DND-41 (cell line): Measurements from ENCODE around the gene ZSCAN21.

ENCODE experiments used
- ATAC-seq: fragments of 200-7000 bp; cut with Tn5 transposase; 3 replicates; pipeline ENCODE4 v1.9.1; 2021; ENCODE audit warnings: low read depth; ENCODE audit not compliant: insufficient read depth
- DNase-seq: peaks from one replicate; pipeline ENCODE4 v3.0.0-alpha.2; 2020
- H2AFZ ChIP-seq: 2 replicates; pipeline ENCODE4 v1.6.0; 2012; ENCODE audit warnings: low read depth, low read length
- H3K27ac ChIP-seq: 2 replicates; pipeline ENCODE4 v1.5.1; 2012; ENCODE audit warnings: low read length, inconsistent platforms
- H3K27me3 ChIP-seq: fragments of 200-600 bp; sonication (generic); 2 replicates; pipeline ENCODE4 v1.6.0; 2012; ENCODE audit warnings: low read length, mild to moderate bottlenecking, inconsistent platforms; ENCODE audit not compliant: insufficient read depth, poor library complexity
- H3K36me3 ChIP-seq: 2 replicates; pipeline ENCODE4 v1.5.1; 2012; ENCODE audit warnings: low read length, inconsistent platforms; ENCODE audit not compliant: insufficient read depth
- H3K4me1 ChIP-seq: 2 replicates; pipeline ENCODE4 v1.5.1; 2012; ENCODE audit warnings: mild to moderate bottlenecking, low read length; ENCODE audit not compliant: insufficient read depth
- H3K4me2 ChIP-seq: 2 replicates; pipeline ENCODE4 v1.6.0; 2012; ENCODE audit warnings: mild to moderate bottlenecking, moderate library complexity, low read length, inconsistent platforms; ENCODE audit not compliant: insufficient read depth
- H3K4me3 ChIP-seq, 2 experiments: fragments of 200-600 bp in 1 of 2; shearing (Covaris generic) in 1 of 2; 2 replicates each; pipeline ENCODE4 v1.5.1; 2012 to 2016; ENCODE audit warnings: inconsistent platforms in 2 of 2, low read length in 2 of 2, mild to moderate bottlenecking in 2 of 2, low read depth in 1 of 2, moderate library complexity in 1 of 2
- H3K79me2 ChIP-seq: 2 replicates; pipeline ENCODE4 v1.6.0; 2012; ENCODE audit warnings: low read length, inconsistent platforms; ENCODE audit not compliant: insufficient read depth
- H3K9ac ChIP-seq: 2 replicates; pipeline ENCODE4 v1.6.0; 2012; ENCODE audit warnings: low read depth, mild to moderate bottlenecking, inconsistent platforms, low read length, moderate library complexity
- H3K9me3 ChIP-seq: 2 replicates; pipeline ENCODE4 v1.5.1; 2012; ENCODE audit warnings: low read length, moderate library complexity, mild to moderate bottlenecking, inconsistent platforms; ENCODE audit not compliant: insufficient read depth, severe bottlenecking
- H4K20me1 ChIP-seq: 2 replicates; pipeline ENCODE4 v1.6.0; 2012; ENCODE audit warnings: low read length; ENCODE audit not compliant: insufficient read depth
- EZH2 ChIP-seq: IDR thresholded peaks from 3 replicates; pipeline ENCODE4 v1.6.1; 2012; ENCODE audit warnings: borderline replicate concordance, low read depth, mild to moderate bottlenecking, moderate library complexity, low read length, inconsistent platforms; ENCODE audit not compliant: severe bottlenecking
- TF ChIP-seq, protein P1 (sequence below): IDR thresholded peaks from 2 replicates; pipeline ENCODE4 v1.5.1; 2012; ENCODE audit warnings: borderline replicate concordance, low read length, moderate library complexity, mild to moderate bottlenecking; ENCODE audit not compliant: poor library complexity, severe bottlenecking; ENCODE audit errors: extremely low read depth

The ZSCAN21 gene

DNA sequence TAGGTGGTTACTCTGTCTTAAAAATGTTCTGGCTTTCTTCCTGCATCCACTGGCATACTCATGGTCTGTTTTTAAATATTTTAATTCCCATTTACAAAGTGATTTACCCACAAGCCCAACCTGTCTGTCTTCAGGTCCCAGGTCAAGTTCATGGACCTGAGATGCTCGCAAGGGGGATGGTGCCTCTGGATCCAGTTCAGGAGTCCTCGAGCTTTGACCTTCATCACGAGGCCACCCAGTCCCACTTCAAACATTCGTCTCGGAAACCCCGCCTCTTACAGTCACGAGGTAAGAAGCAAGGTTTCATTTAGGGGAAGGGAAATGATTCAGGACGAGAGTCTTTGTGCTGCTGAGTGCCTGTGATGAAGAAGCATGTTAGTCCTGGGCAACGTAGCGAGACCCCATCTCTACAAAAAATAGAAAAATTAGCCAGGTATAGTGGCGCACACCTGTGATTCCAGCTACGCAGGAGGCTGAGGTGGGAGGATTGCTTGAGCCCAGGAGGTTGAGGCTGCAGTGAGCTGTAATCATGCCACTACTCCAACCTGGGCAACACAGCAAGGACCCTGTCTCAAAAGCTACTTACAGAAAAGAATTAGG lies 25.5 kb upstream of the ZSCAN21 start:
- Histone ChIP-seq H3K27me3 (no peaks in the 10 kb centered on the region), H3K9me3 (no peaks in the 10 kb centered on the region), H3K9ac (no peak overlapping the region), H3K4me2 (no peak overlapping the region), H3K4me1 (no peaks in the 10 kb centered on the region), H3K27ac (no peak overlapping the region), H4K20me1 (peaks cover 12% of the 10 kb centered on the region), H3K79me2 (peaks cover 43% of the 10 kb centered on the region), H3K4me3 (no peak overlapping the region), H3K36me3 (peaks cover 82% of the 10 kb centered on the region), H2AFZ (no peak overlapping the region)
- ATAC-seq (no peak), DNase-seq (no peak)
- TF ChIP-seq, protein P1, sequence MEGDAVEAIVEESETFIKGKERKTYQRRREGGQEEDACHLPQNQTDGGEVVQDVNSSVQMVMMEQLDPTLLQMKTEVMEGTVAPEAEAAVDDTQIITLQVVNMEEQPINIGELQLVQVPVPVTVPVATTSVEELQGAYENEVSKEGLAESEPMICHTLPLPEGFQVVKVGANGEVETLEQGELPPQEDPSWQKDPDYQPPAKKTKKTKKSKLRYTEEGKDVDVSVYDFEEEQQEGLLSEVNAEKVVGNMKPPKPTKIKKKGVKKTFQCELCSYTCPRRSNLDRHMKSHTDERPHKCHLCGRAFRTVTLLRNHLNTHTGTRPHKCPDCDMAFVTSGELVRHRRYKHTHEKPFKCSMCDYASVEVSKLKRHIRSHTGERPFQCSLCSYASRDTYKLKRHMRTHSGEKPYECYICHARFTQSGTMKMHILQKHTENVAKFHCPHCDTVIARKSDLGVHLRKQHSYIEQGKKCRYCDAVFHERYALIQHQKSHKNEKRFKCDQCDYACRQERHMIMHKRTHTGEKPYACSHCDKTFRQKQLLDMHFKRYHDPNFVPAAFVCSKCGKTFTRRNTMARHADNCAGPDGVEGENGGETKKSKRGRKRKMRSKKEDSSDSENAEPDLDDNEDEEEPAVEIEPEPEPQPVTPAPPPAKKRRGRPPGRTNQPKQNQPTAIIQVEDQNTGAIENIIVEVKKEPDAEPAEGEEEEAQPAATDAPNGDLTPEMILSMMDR = no peak
- TF ChIP-seq EZH2 = no peak

- Histone ChIP-seq H3K27me3 (no peaks in the 10 kb centered on the region), H3K4me2 (no peak overlapping the region), H4K20me1 (peaks cover 7% of the 10 kb centered on the region), H2AFZ (no peak overlapping the region), H3K4me1 (no peaks in the 10 kb centered on the region), H3K4me3 (no peak overlapping the region), H3K36me3 (peaks cover 95% of the 10 kb centered on the region), H3K9ac (no peak overlapping the region), H3K79me2 (peaks cover 14% of the 10 kb centered on the region; the same call in 1 of the 2 replicates), H3K9me3 (no peaks in the 10 kb centered on the region), H3K27ac (no peak overlapping the region)
- DNase-seq = no peak
- no peak for TF ChIP-seq EZH2
- TF ChIP-seq, protein P1 = no peak
- ATAC-seq = no peak
These were observed 22.4 kb upstream of the ZSCAN21 start for GRCh38 chr7:100027197-100027596.

- ATAC-seq (no peak), DNase-seq (no peak)
- Histone ChIP-seq H3K79me2 (no peaks in the 10 kb centered on the region), H2AFZ (no peak overlapping the region), H3K9ac (no peak overlapping the region), H3K27me3 (no peaks in the 10 kb centered on the region), H3K4me2 (no peak overlapping the region), H3K36me3 (peaks cover 90% of the 10 kb centered on the region), H3K4me3 (no peak overlapping the region), H3K9me3 (no peaks in the 10 kb centered on the region), H3K4me1 (no peaks in the 10 kb centered on the region), H3K27ac (no peak overlapping the region), H4K20me1 (no peaks in the 10 kb centered on the region)
- no peak for TF ChIP-seq EZH2
- TF ChIP-seq, protein P1 = no peak
These were observed 20.0 kb upstream of the ZSCAN21 start for GRCh38 chr7:100029596-100029995.
